Activated T-cell treated with anti-CD3 and anti-CD28 coated beads for 1 hour (primary cell): ENCODE results near the gene ARHGAP26.
"Not testable (repeated sequence)": the region's sequence is repeated elsewhere in the genome, so short reads cannot be mapped to it uniquely, and the experiment has no call there.

Source experiments
- DNase-seq: peaks from one replicate; pipeline ENCODE4 v3.0.0-alpha.2; 2020; ENCODE audit warnings: low read depth

ARHGAP26 gene

DNA sequence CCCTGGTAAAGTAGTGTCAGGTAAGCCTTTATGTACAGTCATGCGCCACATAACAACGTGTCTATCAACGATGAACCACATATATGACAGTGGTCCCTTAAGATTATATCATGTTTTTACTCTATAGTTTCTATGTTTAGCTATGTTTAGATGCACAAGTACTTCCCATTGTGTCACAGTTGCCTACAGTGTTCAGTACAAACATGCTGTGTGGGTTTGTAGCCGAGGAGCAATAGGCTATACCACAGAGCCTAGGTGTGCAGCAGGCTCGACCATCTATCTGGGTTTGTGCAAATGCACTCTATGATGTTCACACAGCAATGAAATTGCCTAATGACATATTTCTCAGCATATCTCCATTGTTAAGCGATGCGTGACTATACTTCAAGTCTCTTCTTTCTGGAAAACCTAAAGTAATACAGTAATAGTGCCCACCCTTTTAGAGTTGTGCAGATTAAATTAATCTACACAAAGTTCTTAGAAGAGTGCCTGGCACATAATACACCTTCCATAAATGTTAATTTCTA, 295.9 kb downstream of the ARHGAP26 start:
- DNase-seq, result no peak

DNA sequence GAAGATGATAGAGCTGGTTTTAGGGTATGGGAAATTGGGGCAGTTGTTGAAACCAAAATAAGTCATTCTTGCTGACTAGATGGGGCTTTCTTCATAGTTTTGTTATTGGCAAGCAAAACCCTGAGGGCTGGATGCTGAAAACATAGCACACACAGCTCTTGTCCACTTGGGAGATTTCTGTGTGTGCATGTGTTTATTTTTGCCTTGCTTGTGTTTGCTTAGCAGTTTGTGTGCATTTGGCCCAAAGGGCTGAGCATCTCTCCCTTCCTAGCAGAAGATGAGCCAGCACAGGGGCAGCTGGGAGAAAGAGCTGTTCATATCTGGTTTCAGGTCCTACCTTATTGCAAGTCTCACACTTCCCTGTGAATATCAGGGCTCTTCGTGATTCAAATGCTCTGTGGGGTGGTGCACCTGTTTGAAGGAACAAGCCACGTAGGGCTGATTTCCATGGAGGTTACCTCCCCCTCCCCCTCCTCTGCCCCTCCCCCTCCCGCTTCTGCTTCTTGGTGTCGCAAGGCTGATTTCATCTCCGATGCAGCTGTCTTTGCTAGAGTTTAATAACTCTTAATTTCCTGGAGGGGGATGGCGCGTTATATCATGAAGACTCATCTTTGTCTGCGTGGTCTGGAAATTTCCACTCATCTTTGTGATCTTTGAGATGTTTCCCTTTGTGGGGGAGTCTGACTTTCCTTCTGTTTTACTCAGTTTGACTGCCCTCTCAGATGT, 296.5 kb downstream of the ARHGAP26 start:
- DNase-seq, result no peak

DNA sequence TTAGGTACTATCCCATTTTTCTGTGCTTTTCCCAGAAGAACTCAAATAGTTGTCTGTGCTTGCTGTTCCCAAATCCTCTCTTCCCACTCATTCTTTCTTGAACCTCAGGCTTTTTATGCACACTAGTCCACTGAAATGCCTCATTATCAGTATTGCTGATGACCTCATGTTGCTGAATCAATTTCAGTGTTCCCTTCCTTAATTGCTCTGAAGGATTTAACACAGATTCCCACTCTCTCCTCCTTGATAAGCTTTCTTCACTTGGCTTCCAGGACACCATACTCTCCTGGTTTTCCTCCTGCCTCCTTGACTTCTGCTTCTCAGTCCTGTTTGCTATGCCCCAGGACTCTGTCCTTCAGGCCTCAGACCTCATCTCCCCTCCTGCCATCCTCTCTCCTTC, 298.5 kb downstream of the ARHGAP26 start:
- DNase-seq, result no peak

DNA sequence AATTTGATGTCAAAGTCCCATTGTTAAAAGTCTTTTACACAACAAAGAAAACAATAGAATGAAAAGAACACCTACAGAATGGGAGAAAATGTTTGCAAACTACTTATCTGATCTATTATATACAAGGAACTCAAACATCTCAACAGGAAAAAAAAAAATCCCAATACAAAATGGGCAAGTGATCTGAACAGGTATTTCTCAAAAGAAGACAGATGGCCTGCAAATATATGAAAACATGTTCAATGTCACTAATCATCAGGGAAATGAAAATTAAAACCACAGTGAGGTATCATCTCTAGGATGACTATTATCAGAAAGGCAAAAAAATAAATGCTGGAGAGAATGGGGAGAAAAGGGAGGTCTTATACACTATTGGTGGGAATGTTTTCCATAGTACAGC, 301.8 kb downstream of the ARHGAP26 start:
- no peak for DNase-seq

DNA sequence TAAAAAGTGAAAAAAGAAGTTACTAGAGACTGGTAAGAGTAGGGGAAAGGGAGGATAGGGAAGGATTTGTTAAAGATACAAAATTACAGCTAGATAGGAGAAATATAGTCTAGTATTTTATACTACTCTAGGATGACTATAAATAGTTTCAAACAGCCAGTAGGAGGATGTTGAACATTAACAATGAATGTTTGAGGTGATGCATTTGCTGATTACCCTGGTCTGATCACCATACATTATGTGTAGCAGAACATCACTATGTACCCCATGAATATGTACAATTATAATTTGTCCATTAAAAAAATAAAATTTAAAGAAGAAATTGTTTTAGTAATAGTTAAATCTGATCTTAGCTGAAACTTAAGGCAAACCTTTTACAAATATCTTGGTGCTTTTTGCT, 302.6 kb downstream of the ARHGAP26 start:
- no peak for DNase-seq

DNA sequence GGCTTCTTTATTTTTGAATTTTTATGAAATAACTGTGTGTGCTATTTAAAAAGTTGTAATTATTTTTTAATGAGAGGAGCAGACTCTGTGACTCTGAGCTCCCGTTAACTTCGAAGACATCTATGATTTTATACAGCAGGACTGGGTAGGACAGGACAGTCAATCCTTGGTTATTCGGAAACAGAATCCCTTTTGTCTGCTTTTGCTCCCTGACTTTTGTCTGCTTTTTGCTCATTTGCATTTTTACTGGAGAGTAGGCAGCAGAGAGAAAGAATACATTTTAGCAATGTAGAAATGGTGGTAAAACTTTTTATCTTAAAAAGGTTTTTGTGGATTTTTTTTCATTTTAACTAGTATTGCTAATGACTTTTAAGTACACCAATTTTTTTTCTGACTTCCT, 303.6 kb downstream of the ARHGAP26 start:
- DNase-seq, result no peak

DNA sequence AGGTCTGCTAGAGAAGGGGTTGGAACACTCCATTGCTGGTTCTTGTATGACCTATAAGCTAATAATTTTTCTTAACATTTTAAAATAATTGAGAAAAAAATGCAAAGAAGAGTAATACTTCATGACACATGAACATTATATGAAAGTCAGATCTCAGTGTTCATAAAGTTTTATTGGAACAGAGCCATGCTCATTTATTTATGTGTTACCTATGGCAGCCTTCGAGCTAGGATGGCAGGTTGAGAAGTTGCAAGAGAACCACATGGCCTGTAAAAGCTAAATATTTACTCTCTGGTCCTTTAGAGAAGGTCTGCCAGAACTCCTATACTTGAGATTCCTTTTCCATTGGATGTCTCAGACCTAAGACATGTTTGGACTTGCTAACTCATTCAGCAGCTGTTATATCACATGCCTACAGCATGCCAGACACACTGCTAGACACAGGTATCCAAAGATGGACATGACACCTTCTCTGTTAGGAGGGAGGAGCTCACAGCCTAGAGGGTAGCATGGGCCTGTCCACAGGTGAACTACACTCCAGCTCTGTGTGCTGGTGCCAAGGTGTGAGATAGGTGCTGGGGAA, 304.3 kb downstream of the ARHGAP26 start:
- DNase-seq, result no peak

DNA sequence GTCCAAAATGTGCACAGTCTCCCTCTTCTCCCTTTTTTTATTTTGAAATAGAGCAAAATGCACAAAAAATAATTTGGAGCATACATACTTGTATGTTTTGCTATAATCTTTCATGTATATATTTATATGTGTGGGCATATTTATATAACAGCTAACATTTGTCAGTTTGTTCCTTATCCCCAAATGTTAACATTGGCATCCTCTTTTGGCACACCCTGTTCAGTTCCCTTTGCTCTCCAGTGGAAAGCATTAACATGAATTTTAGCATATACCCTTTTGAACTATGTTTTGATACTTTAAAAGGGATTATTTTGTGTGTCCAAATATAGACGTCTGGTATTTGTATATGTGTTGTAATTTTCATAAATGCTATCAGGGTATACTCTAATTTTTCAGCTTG, 306.2 kb downstream of the ARHGAP26 start:
- no peak for DNase-seq

DNA sequence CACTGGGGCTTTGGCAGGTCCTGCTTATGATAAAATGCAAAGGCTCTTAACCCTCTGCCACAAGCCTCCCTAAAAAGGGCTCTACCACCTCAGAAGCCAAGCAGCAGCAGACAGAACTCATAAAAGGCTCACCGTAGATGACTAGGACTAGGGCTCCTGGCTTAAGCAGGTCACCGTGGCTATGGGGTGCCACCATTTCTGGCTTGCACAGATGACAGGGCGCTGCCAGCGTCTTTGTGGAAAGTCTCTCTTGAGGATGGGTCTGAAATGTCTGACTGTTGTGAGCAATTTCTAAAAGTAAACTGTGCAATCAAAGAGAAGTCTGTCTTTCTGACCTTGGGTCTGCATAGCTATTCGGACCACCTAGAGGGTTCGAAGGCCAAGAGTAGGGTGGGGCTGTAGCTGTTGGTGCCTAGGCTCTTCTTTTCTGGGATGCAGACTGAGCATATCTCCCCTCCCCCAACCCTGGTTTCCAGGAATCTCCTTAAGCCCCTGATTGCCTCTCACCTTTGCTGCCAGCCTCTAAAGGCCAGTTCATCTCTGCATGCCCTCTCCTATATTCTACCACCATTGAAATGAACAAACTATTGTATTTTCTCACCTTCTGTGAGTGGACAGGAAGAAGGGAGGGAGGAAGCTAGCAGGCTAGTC, 307.4 kb downstream of the ARHGAP26 start:
- DNase-seq, result no peak

DNA sequence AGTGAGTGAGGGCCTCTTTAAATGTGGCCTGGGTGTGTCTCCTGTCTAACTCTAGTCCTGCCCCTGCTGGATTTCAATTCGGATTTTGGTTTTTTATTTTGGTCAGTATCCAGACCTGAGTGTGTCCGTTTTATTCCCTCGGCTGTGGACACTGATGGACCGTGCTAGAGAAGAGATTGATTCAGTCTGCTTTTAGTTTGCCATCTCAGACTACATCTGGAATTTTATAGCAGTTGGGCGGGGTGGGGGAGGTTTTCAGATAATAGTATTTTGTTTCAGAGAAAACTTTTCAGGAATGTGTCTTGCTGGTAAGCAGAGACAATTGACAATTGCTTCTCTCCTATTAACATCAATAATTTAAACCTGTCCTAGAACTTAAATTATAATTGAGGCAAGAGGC, 308.1 kb downstream of the ARHGAP26 start:
- no peak for DNase-seq

DNA sequence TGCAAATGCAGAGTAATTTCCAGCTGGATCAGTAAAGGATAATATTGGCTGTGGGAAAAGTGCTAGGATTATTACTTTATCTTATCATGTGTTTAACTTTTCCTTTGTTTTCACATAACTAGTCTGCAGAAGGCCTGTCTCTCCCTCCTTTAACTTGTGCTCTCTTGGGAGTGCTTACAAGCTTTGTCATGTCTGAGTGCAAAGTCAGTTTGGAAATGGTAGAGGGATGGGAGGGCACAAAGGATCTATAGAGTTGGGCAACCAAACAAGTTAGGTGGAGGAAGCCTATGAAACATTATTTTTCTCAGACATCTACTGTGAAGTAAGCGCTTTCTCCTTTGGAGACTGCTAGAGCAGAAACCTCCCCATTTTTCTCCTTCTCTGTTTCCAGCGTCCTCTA, 308.8 kb downstream of the ARHGAP26 start:
- DNase-seq, result no peak

DNA sequence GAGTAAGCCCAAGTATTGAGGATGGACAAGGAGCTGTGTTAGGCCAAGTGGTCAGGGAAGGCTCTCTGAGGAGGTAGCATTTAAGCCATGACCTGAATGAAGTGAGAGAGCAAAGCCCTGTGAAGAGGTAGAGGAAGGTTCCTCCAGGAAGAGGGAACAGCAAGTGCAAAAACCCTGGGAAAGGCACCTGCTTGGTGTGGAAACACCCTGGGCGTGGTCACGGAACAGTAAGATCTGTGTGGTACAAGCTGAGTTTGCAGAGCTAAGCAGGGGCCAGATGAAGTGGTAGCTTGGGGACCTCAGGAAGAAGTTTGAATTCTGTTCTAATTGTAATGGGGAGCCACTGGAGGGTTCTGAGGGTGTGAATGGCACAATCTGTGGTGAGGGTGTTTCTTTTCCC, 310.2 kb downstream of the ARHGAP26 start:
- DNase-seq, result no peak

DNA sequence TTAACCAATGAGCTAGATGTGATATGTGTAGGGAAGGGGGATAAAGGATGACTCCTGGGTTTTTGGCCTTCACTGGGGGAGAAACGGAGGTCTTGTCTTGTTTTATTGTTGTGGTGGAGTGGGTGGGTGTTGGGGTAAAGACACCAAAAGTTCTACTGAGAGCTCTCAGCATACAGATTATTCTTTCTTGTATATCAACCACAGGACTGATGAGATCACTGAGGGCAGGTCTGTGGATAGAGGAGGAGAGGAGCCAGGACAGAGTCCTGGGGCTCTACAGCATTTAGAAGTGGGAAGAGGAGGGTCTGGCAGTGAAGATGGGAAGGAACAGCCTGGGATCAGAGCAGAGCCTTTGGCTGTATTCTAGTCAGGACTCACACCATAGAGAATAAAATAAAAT, 310.8 kb downstream of the ARHGAP26 start:
- no peak for DNase-seq

DNA sequence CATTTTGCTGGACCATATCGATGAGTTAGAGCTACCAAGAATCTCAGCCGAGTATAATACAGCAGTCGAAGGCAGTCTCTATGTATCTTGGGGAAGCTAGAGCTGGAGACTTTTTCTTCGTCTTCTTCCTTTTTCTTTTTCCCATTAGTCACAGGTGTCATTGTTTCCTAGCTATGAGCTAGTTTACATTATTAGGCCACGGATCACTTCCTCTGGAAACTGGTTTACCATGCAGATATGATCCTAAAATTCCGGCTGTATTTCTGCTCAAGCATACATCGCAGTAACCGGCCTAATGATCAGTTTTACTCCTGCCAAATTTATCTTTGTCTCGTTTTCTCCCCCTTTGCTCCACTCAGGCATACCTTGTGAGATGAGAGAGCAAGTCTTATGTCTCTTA, 312.8 kb downstream of the ARHGAP26 start:
- no peak for DNase-seq

DNA sequence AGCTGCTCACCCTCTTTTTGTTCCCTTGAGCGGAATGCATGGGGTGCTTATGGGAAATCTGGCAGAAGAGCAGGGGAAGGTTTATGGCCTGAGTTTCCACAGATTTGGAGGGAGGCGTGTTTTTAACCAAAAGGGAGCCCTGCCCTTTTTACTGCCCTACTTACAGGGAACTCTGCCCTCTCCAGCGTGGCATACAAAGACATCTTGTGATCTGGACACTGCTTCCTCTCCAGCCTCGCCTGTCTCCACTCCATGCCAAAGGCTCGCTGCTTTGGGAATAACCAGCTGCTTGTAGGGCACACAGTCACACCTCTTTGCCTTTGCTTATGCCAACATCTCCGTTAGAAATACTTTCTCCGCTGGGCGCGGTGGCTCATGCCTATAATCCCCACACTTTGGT, 314.2 kb downstream of the ARHGAP26 start:
- no peak for DNase-seq

DNA sequence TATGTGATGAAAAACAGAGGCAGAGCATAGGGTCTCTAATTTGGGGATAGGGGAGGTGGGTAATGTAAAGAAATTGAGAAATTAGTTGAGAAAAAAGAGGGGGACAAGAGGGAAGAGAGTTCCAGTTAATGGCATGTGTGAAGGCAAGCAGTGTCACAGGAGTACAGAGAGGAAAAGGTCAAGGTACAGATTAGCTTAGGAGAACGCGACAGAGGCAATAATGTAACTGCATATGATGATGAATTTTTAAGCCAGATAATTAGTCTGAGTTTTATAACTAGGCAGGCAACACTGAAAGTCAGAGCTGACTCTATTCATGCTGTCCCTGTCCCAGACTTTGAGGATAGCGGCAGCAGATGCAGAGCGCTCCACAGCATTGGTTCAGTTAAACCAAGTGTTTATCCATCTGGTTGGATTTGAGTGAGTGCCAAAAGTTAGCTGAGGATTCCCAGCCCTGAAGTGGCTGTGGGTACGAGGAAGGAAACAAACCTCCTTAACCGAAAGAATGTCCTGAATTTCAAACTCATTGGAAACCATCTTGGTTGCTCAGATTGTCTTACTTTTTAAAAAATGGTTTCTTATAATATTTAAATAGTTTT, 315.2 kb downstream of the ARHGAP26 start:
- DNase-seq, result no peak

DNA sequence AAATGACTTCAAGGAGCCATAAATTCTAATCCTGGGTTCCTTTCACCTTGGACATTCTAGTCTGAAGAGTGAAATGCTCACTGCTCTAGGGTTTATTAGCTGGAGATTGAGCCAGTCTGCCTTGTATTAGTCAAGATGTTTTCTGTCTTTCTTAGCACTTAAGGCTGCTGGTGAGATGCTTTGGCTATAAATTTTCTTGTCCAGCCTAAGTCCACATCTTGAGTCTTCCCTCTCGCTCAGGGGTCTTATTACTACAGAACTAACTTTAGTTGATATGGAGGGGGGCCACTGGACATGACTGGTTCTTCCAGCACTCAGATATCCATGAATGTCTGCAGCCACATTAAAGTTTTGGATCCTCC, 316.4 kb downstream of the ARHGAP26 start:
- no peak for DNase-seq

DNA sequence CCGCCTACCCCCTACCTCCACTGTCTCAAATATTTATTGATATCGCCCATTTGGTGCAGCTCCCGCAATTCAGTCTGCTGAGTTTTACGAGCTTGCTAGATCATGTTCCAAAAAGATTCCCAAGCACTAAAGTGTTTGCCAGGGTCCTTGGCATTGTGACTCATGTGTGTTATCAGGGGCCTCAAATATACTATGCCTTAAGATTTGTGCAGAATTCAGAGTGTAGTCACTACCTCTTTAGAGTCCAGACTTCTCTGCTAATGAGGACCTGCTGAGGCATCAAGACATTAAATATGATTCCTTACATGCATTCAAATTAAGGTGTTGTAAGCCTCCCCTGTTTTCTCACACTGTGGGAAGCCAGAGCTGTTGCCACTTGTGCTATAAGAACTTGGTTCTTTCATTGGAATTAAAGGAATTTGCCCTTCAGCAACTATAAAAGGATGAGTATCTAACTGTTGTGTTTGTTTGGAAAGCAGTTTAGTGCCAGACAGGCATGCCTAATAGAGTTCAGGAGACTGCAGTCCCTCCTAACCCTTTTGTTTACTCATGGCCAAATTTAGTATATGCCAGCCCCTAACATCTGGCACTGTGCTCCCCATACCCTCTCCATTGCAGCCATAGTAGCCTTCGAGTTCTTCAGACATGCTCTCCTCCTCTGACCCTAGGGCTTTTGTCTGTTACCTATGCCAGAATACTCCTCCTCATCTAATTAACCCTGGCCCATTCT, 316.9 kb downstream of the ARHGAP26 start:
- DNase-seq, result no peak

DNA sequence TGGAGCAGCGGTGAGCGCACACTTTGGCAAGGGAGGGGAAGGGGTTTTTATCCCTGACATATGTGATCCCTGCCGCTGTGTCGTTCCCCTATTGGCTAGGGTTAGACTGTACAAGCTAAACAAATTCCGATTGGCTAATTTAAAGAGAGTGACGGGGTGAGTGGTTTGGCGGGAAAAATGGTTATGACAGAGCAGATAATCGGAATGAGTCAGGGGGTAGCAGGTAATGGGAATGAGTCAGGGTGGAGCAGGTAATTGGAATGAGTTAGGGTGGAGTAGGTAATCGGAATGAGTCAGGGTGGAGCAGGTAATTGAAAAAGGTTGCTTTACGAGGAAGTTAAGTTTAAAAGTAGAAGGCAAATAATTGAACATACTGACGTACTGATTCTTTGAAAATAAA, 318.5 kb downstream of the ARHGAP26 start:
- not testable (repeated sequence) for DNase-seq

DNA sequence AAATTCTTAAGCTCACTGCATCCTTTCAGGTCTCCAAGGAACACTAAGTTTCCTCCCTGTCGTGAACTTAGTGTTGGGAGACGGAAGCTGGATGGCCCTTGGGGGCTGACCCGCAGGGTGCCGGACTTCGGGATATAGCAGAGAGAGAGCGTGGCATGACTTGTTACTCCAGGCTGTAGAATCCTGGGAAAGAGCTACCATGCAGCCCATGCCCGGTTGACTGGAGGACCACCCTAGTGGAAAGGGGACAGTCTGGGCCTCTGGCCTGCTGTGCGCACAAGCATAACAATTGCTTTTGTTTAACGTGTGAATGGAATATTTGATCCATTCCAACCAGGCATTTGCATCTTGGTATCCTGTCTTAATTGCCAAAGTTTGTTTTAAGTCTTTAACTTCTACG, 319.9 kb downstream of the ARHGAP26 start:
- DNase-seq, result not testable (repeated sequence)

DNA sequence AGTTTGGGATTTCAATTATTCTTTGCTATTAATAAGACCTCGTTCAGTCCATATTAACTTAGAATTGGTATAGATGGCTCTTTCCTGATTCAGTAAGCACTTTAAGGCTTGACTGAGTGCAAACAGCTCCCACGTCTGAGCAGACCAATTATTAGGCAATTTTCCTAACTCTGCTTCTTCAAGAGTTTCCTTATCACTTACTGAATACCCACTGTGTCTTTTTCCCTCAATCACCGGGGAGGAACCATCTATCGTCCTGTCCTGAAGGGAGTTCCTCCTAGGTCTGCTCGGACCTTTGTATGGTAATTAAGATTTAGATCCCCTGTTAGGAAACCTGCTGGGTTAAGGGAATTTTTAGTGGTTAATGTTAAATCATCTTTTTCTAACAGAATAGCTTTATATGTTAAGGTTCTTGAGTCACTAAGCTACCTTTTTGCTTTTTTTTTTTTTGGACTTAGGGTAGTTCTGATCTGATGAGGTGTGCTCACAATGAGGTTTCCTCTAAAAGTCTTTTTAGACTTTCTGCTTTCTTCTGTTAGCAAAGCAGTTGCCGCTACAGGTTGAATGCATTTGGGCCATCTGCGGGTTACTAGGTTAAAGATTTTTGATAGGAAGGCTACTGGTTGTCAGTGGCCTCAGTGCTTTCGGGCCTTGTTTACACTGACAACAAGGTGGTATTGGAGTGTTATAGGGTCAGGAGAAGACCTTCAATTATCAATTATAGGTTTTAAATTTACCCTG, 322.7 kb downstream of the ARHGAP26 start:
- not testable (repeated sequence) for DNase-seq
